ENCODE data around the gene UQCC3.

GRCh38 chr11:62671608-62672389, at the start of gene UQCC3, which contains the start of gene LBHD1:
- TF ChIP-seq CREB1 (IDR thresholded peaks at IDR 0.05) (no peak), CREB1 (CRISPR knock-in tag; IDR thresholded peaks at IDR 0.05) (no peak; the same call in 1 of the 2 replicates), CTCF (CRISPR knock-in tag; IDR thresholded peaks at IDR 0.05) (no peak; the same call in none of the 2 replicates)
